ENCODE results near the gene ALPK1. TPM values are rescaled to one million over a fixed set of nuclear protein-coding genes. Genes with fewer than 3 reads are reported as not detected.

ALPK1 gene
- total RNA-seq, 1 experiment from 2014 or later, result 4.9 TPM

DNA sequence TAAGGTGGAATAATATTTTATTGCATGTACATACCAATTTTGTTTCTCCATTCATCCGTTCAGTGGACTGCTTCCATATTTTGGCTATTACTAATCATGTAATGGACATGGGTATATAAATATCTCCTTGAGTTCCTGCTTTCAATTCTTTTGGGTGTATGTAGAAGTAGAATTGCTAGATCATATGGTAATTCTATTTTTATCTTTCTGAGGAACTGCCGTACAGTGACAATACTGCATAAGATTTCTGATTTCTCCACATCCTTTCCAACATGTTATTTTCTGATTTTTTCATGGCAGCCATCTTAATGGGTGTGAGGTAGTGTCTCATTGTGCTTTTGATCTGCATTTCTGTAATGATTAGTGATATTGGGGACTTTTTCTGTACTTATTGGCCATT is 19.2 kb downstream of the ALPK1 start:
- POLR2A ChIA-PET, result no interaction called here
- no peaks in the 10 kb centered on the region for H3K36me3 Mint-ChIP-seq (ENCODE audit: insufficient read depth, unreplicated experiment)
- Histone ChIP-seq H3K4me1 (no peaks in the 10 kb centered on the region), H3K36me3 (ENCODE audit: control insufficient read depth, insufficient read depth, low read length) (no peaks in the 10 kb centered on the region), H3K27me3 (replicated peaks; ENCODE audit: control insufficient read depth, insufficient read depth, low read length) (no peaks in the 10 kb centered on the region), H3K4me3 (ENCODE audit: low read depth, low read length) (no peak overlapping the region), H3K9me3 (no peaks in the 10 kb centered on the region)
- intact Hi-C loops (cut with micrococcal nuclease; ENCODE audit: unreplicated experiment), result no loop called here
- H3K27ac Mint-ChIP-seq (ENCODE audit: unreplicated experiment), result no peak overlapping the region
- no peak overlapping the region for H3K4me3 Mint-ChIP-seq (ENCODE audit: unreplicated experiment)
- no peaks in the 10 kb centered on the region for H3K27me3 Mint-ChIP-seq (ENCODE audit: insufficient read depth, unreplicated experiment)
- TF ChIP-seq, protein P1, sequence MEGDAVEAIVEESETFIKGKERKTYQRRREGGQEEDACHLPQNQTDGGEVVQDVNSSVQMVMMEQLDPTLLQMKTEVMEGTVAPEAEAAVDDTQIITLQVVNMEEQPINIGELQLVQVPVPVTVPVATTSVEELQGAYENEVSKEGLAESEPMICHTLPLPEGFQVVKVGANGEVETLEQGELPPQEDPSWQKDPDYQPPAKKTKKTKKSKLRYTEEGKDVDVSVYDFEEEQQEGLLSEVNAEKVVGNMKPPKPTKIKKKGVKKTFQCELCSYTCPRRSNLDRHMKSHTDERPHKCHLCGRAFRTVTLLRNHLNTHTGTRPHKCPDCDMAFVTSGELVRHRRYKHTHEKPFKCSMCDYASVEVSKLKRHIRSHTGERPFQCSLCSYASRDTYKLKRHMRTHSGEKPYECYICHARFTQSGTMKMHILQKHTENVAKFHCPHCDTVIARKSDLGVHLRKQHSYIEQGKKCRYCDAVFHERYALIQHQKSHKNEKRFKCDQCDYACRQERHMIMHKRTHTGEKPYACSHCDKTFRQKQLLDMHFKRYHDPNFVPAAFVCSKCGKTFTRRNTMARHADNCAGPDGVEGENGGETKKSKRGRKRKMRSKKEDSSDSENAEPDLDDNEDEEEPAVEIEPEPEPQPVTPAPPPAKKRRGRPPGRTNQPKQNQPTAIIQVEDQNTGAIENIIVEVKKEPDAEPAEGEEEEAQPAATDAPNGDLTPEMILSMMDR (IDR thresholded peaks at IDR 0.05; ENCODE audit: insufficient read depth in 1 of 2, low read depth in 1 of 2, low read length in 1 of 2, severe bottlenecking in 1 of 2, unreplicated experiment in 1 of 2), result no peak
- no peaks in the 10 kb centered on the region for H3K4me1 Mint-ChIP-seq (ENCODE audit: low read depth, unreplicated experiment)
- H3K9me3 Mint-ChIP-seq (ENCODE audit: unreplicated experiment), result no peaks in the 10 kb centered on the region
- CTCF ChIA-PET, result no interaction called here
- no peak for DNase-seq
- no TSS peak for BruUV-seq (replicated peaks)

DNA sequence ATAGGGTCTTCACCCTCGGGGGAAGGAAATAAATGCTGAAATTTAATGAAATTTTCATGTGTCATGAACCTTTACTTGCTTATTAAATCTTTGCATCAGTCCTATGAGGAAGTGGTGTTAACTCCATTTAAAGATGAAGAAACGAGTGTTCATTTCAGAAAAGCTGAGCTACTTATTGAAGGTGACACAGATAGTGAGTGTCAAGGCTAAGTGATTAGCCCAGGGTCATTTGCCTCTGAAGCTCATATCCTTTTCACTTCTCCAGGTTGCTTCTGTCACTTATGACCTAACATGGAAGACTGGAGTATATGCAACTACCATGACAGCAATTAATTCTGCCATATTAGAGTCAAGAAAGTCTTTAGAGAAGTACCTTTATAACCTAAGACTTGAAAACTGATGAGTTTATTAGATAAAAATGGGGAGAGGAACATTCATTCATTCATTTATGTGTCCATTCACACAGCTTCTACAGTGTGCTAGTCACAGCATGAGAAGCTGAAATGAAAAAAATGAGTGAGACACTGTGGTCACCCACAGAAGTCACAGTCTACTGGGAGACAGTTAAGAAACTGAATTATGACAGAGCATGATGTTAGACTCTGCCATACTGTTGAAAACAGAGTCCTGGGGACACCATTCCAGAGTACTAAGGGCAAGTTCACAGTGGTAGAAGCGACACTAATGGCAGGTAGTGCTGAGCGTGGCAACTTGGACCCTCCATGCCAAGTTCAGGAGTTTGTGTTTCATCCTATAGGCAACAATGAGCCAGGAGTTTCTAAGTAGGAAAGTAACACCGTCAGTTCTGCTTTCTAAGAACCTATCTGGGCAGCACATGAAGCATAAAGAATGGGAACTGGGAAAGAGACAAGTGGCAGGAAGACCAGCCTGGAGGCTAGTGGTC is 21.3 kb downstream of the ALPK1 start:
- H3K9me3 Mint-ChIP-seq (ENCODE audit: unreplicated experiment), result no peaks in the 10 kb centered on the region
- no peaks in the 10 kb centered on the region for H3K36me3 ChIP-seq (ENCODE audit: control insufficient read depth, insufficient read depth, low read length)
- no peaks in the 10 kb centered on the region for H3K36me3 Mint-ChIP-seq (ENCODE audit: insufficient read depth, unreplicated experiment)
- CTCF ChIA-PET, result no interaction called here
- no peaks in the 10 kb centered on the region for H3K27me3 Mint-ChIP-seq (ENCODE audit: insufficient read depth, unreplicated experiment)
- intact Hi-C loops (cut with micrococcal nuclease; ENCODE audit: unreplicated experiment), result no loop called here
- no peak overlapping the region for H3K4me3 ChIP-seq (ENCODE audit: low read depth, low read length)
- POLR2A ChIA-PET, result no interaction called here
- H3K27me3 ChIP-seq (replicated peaks; ENCODE audit: control insufficient read depth, insufficient read depth, low read length), result no peaks in the 10 kb centered on the region
- H3K27ac Mint-ChIP-seq (ENCODE audit: unreplicated experiment), result no peak overlapping the region
- TF ChIP-seq, protein P1 (IDR thresholded peaks at IDR 0.05; ENCODE audit: insufficient read depth in 1 of 2, low read depth in 1 of 2, low read length in 1 of 2, severe bottlenecking in 1 of 2, unreplicated experiment in 1 of 2), result no peak
- H3K4me1 Mint-ChIP-seq (ENCODE audit: low read depth, unreplicated experiment), result no peaks in the 10 kb centered on the region
- H3K4me3 Mint-ChIP-seq (ENCODE audit: unreplicated experiment), result no peak overlapping the region
- no peaks in the 10 kb centered on the region for H3K4me1 ChIP-seq
- H3K9me3 ChIP-seq, result no peaks in the 10 kb centered on the region
- no TSS peak for BruUV-seq (replicated peaks)
- no peak for DNase-seq

DNA sequence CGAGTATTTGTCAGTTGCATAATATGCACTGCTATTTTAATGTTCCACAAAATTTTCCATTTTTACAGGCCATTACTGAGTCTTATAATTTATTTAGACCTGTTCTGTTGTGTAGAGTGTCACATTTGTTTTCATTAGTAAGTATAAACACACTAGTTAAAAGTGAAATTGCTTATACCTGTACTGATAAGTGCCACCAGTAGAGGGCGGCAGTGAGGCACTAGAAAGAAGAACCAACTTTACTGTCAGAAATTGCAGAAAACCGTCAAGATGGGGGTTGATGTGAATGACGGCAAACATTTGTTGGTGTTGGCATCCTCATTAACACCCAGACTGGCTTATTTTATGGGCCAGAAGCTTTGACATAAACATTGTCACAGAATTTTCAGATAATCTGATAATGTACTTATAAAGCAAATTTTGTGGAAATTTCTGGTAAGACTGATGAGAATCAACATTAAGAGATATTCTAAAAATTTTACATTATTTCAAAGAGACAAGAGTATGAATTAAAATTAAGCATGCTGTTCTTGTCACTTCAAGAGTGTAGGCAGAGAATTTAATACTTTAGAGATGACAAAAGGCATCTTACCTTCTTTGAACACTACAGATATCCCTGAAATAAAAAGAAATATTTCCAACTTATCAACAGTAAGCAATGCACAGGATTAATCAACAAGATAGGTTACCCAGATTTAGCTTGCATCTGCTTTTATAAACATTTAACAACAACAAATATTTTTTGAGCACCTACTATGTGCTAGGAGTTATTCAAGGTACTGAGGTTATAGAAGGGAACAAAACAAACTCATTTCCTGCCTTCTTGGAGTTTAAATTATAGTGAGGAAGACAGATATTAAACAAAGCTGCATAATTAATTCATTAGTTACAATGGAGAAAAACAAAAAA is 24.9 kb downstream of the ALPK1 start:
- H3K4me1 Mint-ChIP-seq (ENCODE audit: low read depth, unreplicated experiment), result no peaks in the 10 kb centered on the region
- no peak overlapping the region for H3K4me3 Mint-ChIP-seq (ENCODE audit: unreplicated experiment)

More for the DNA sequence above, 24.9 kb downstream of the ALPK1 start:
- H3K9me3 Mint-ChIP-seq (ENCODE audit: unreplicated experiment), result no peaks in the 10 kb centered on the region
- H3K27me3 Mint-ChIP-seq (ENCODE audit: insufficient read depth, unreplicated experiment), result no peaks in the 10 kb centered on the region
- TF ChIP-seq, protein P1 (IDR thresholded peaks at IDR 0.05; ENCODE audit: insufficient read depth in 1 of 2, low read depth in 1 of 2, low read length in 1 of 2, severe bottlenecking in 1 of 2, unreplicated experiment in 1 of 2), result peak; percentile 75 to 77
- intact Hi-C loops (cut with micrococcal nuclease; ENCODE audit: unreplicated experiment), result loop anchor here (1.0 kb wide), 2 partner anchors 201 to 222 kb away; no protein-coding TSS in a partner anchor
- Histone ChIP-seq H3K27me3 (replicated peaks; ENCODE audit: control insufficient read depth, insufficient read depth, low read length) (no peaks in the 10 kb centered on the region), H3K4me1 (no peaks in the 10 kb centered on the region), H3K36me3 (ENCODE audit: control insufficient read depth, insufficient read depth, low read length) (no peaks in the 10 kb centered on the region), H3K4me3 (ENCODE audit: low read depth, low read length) (no peak overlapping the region), H3K9me3 (no peaks in the 10 kb centered on the region)
- ChIA-PET CTCF (no interaction called here), POLR2A (no interaction called here)
- peak; percentile 45 to 57 for DNase-seq
- BruUV-seq (replicated peaks), result no TSS peak
- H3K27ac Mint-ChIP-seq (ENCODE audit: unreplicated experiment), result no peak overlapping the region
- H3K36me3 Mint-ChIP-seq (ENCODE audit: insufficient read depth, unreplicated experiment), result no peaks in the 10 kb centered on the region
